HCT116 (cell line): Measurements from ENCODE around the gene CCDC74B. TPM values are rescaled to one million over a fixed set of nuclear protein-coding genes. Genes with fewer than 3 reads are reported as not detected.
"Not testable (repeated sequence)": the region's sequence is repeated elsewhere in the genome, so short reads cannot be mapped to it uniquely, and the experiment has no call there.

Experiments
- ATAC-seq: fragments of 200-7000 bp; cut with Tn5 transposase; 2 replicates; pipeline ENCODE4 v1.9.1; 2020; ENCODE audit warnings: mild to moderate bottlenecking, moderate library complexity
- BruUV-seq: library from RNA; stranded (reverse); fragments of 400-500 nt; replicated peaks from 2 replicates; lab custom pipeline; 2021; lab: Mats Ljungman, UMichigan
- CTCF ChIA-PET: fragments of 300-600 bp; sonication (Branson Sonifier 250); formaldehyde crosslinking; loops from one replicate; lab custom pipeline; 2021; ENCODE audit warnings: antibody characterized with exemption; lab: Charles Lee
- POLR2A ChIA-PET: fragments of 300-600, 350-600 bp; sonication (Branson Sonifier 250); formaldehyde crosslinking; loops from one replicate; lab custom pipeline; 2021; ENCODE audit warnings: antibody characterized with exemption; lab: Charles Lee
- RAD21 ChIA-PET, 2 experiments: fragments of 300-600 bp; sonication (Branson Sonifier 250); formaldehyde crosslinking; loops; one replicate each; lab custom pipeline; 2023; ENCODE audit warnings: low total read pairs in 2 of 2; ENCODE audit not compliant: uncharacterized antibody in 2 of 2, unreplicated experiment in 2 of 2, low non-redundant PET in 1 of 2; lab: Charles Lee
- DNase-seq: peaks from one replicate; pipeline ENCODE4 v3.0.0-alpha.2; 2010; ENCODE audit warnings: low read depth, low spot score
- H2AFZ ChIP-seq: fragments of 200-600 bp; shearing (Covaris generic), sonication (generic); 2 replicates; pipeline ENCODE4 v1.6.1; 2017; ENCODE audit warnings: low read depth, mixed run types, mixed read lengths, antibody characterized with exemption, low read length; ENCODE audit not compliant: poor library complexity, severe bottlenecking
- H3K27ac ChIP-seq: 2 replicates; pipeline ENCODE4 v1.5.1; 2012; ENCODE audit warnings: low read depth, low read length
- H3K27me3 ChIP-seq: fragments of 200-600 bp; sonication (generic); 2 replicates; pipeline ENCODE4 v1.6.1; 2016; ENCODE audit warnings: mixed run types, low read length, mixed read lengths; ENCODE audit not compliant: insufficient read depth
- H3K36me3 ChIP-seq, 2 experiments: fragments of 200-500 bp in 1 of 2; fragments of 200-600 bp in 1 of 2; sonication (Bioruptor generic) in 1 of 2; sonication (generic) in 1 of 2; 2 replicates each; pipeline versions ENCODE4 v1.5.1 to v1.6.1; 2014 to 2016; ENCODE audit warnings: low read length in 2 of 2, inconsistent platforms in 1 of 2, mixed read lengths in 1 of 2, mixed run types in 1 of 2; ENCODE audit not compliant: insufficient read depth in 2 of 2, control insufficient read depth in 1 of 2
- H3K4me1 ChIP-seq, 2 experiments: fragments of 200-600 bp in 1 of 2; sonication (generic) in 1 of 2; 2 replicates each; pipeline versions ENCODE4 v1.5.1 to v1.6.1; 2012 to 2017; ENCODE audit warnings: low read length in 2 of 2, inconsistent platforms in 1 of 2, mild to moderate bottlenecking in 1 of 2, mixed read lengths in 1 of 2, mixed run types in 1 of 2, moderate library complexity in 1 of 2; ENCODE audit not compliant: insufficient read depth in 2 of 2, control insufficient read depth in 1 of 2
- H3K4me2 ChIP-seq: fragments of 200-600 bp; sonication (generic); 2 replicates; pipeline ENCODE4 v1.6.1; 2017; ENCODE audit warnings: mixed run types, low read length, mixed read lengths
- H3K4me3 ChIP-seq, 2 experiments: fragments of 200-600 bp in 1 of 2; sonication (generic) in 1 of 2; replicated peaks in 1 of 2; 2 replicates each; pipeline ENCODE4 v1.5.1; 2011 to 2016; ENCODE audit warnings: low read length in 2 of 2, control low read depth in 1 of 2, low read depth in 1 of 2, mild to moderate bottlenecking in 1 of 2, mixed read lengths in 1 of 2, mixed run types in 1 of 2
- H3K79me2 ChIP-seq: fragments of 200-600 bp; sonication (generic); 2 replicates; pipeline ENCODE4 v1.6.1; 2017; ENCODE audit warnings: mild to moderate bottlenecking, mixed run types, low read length, moderate library complexity, mixed read lengths; ENCODE audit not compliant: insufficient read depth
- H3K9ac ChIP-seq: fragments of 200-600 bp; sonication (generic); 2 replicates; pipeline ENCODE4 v1.6.1; 2016; ENCODE audit warnings: low read length, mixed read lengths
- H3K9me2 ChIP-seq: fragments of 200-600 bp; sonication (generic), shearing (Covaris generic); 2 replicates; pipeline ENCODE4 v1.6.1; 2017; ENCODE audit warnings: mixed run types, mild to moderate bottlenecking, moderate library complexity; ENCODE audit not compliant: insufficient read depth
- H3K9me3 ChIP-seq, 2 experiments: fragments of 200-500 bp in 1 of 2; fragments of 200-600 bp in 1 of 2; sonication (Bioruptor generic) in 1 of 2; sonication (generic) in 1 of 2; 2 replicates each; pipeline ENCODE4 v1.6.1; 2014 to 2017; ENCODE audit warnings: low read length in 2 of 2, mixed read lengths in 2 of 2, inconsistent platforms in 1 of 2, low read depth in 1 of 2, mild to moderate bottlenecking in 1 of 2, mixed run types in 1 of 2, moderate library complexity in 1 of 2; ENCODE audit not compliant: control insufficient read depth in 1 of 2, insufficient read depth in 1 of 2
- H4K20me1 ChIP-seq: fragments of 200-600 bp; sonication (generic), shearing (Covaris generic); 2 replicates; pipeline ENCODE4 v1.6.1; 2017; ENCODE audit warnings: mixed run types, mild to moderate bottlenecking, moderate library complexity; ENCODE audit not compliant: insufficient read depth
- intact Hi-C: fragments of 100-400 bp; cut with micrococcal nuclease; formaldehyde crosslinking; loops from 2 replicates; pipeline ENCODE4 v1.10.0; 2022
- total RNA-seq: library from RNA; stranded (reverse); gene quantifications from one replicate; pipeline ENCODE4 v1.2.1, GENCODE V29; 2021; ENCODE audit not compliant: unreplicated experiment

Gene CCDC74B
- total RNA-seq, 1 experiment from 2014 or later: 3.2 TPM

- H3K79me2 ChIP-seq, CTCF ChIA-PET, H3K27ac ChIP-seq, H3K36me3 ChIP-seq, H3K9me2 ChIP-seq, RAD21 ChIA-PET, H3K9ac ChIP-seq, H3K27me3 ChIP-seq, H3K4me2 ChIP-seq, H3K4me1 ChIP-seq, H3K9me3 ChIP-seq, H4K20me1 ChIP-seq, ATAC-seq, POLR2A ChIA-PET, H2AFZ ChIP-seq, BruUV-seq, H3K4me3 ChIP-seq, DNase-seq, intact Hi-C loops: not testable (repeated sequence)
These were observed 4.4 kb downstream of the CCDC74B start for GRCh38 chr2:130140516-130140915.

- H3K4me3 ChIP-seq, ATAC-seq, H4K20me1 ChIP-seq, RAD21 ChIA-PET, H3K27me3 ChIP-seq, intact Hi-C loops, BruUV-seq, H3K27ac ChIP-seq, H3K9me3 ChIP-seq, H3K36me3 ChIP-seq, H3K9ac ChIP-seq, DNase-seq, H3K79me2 ChIP-seq, H3K4me2 ChIP-seq, CTCF ChIA-PET, POLR2A ChIA-PET, H3K4me1 ChIP-seq, H3K9me2 ChIP-seq, H2AFZ ChIP-seq: not testable (repeated sequence)
These were observed 5.3 kb downstream of the CCDC74B start for GRCh38 chr2:130139331-130140280.

- H3K79me2 ChIP-seq, H4K20me1 ChIP-seq, H3K36me3 ChIP-seq, H2AFZ ChIP-seq, H3K9ac ChIP-seq, BruUV-seq, ATAC-seq, H3K27me3 ChIP-seq, H3K9me2 ChIP-seq, CTCF ChIA-PET, H3K4me3 ChIP-seq, POLR2A ChIA-PET, H3K4me2 ChIP-seq, H3K27ac ChIP-seq, RAD21 ChIA-PET, DNase-seq, intact Hi-C loops, H3K9me3 ChIP-seq, H3K4me1 ChIP-seq: not testable (repeated sequence)
These were observed 6.1 kb downstream of the CCDC74B start for GRCh38 chr2:130138841-130139251.

DNA sequence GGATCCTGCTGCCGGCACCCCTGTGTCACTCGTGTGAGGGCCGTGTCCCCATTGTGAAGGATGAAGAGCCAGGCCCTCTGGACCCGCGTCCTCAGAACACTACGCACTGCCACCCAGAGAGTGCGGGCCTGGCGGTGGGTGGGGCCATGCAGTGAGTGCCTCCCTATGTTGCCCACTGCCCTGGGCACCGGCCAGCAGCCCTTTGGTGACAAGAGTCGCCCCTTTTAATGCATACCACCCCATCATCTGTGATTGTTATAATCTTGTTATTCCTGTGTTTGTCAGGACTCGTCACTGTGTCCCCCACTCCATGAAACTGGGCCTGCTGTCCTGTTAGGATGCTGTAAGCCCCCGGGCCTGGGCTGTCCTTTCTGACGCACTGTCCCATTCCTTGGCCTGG is 6.6 kb downstream of the CCDC74B start:
- intact Hi-C loops, H3K9me2 ChIP-seq, H4K20me1 ChIP-seq, H3K9me3 ChIP-seq, H3K36me3 ChIP-seq, H3K9ac ChIP-seq, H3K4me2 ChIP-seq, H3K4me3 ChIP-seq, H3K27me3 ChIP-seq, RAD21 ChIA-PET, H3K27ac ChIP-seq, H2AFZ ChIP-seq, H3K79me2 ChIP-seq, BruUV-seq, ATAC-seq, DNase-seq, H3K4me1 ChIP-seq, CTCF ChIA-PET, POLR2A ChIA-PET: not testable (repeated sequence)
